Endometrial microvascular endothelial cells (primary cell): ENCODE measurements around the gene UBXN6. TPM values are rescaled to one million over a fixed set of nuclear protein-coding genes. Genes with fewer than 3 reads are reported as not detected.

Experiments
- in situ Hi-C: cut with HindIII; loops from 2 replicates; pipeline ENCODE4 v1.10.0; 2017; ENCODE audit warnings: low sequenced_read_pairs, low pct_unique_long_range_greater_than_20kb; ENCODE audit errors: inconsistent ontology term
- total RNA-seq: library from RNA; depleted of rRNA; stranded (reverse); fragments of >200 nt; gene quantifications from one replicate; pipeline ENCODE4 v1.2.3, GENCODE V29; 2015; ENCODE audit errors: inconsistent ontology term

UBXN6 gene
- total RNA-seq, result 125 TPM

- in situ Hi-C loops, result no loop called here
Observed at GRCh38 chr19:4457654-4458395, at the start of gene UBXN6. TSS of gene UBXN6 (minus strand) at chr19:4457794. CDS start at chr19:4457697, 97 bp downstream.

GRCh38 chr19:4507150-4507452 lies 49.5 kb upstream of the UBXN6 start:
- in situ Hi-C loops, result no loop called here

GRCh38 chr19:4506449-4507149 lies 49.0 kb upstream of the UBXN6 start:
- in situ Hi-C loops, result no loop called here

GRCh38 chr19:4505570-4506448 lies 48.2 kb upstream of the UBXN6 start:
- in situ Hi-C loops, result no loop called here

- in situ Hi-C loops, result no loop called here
Observed at GRCh38 chr19:4504891-4505569, 47.4 kb upstream of the UBXN6 start.

GRCh38 chr19:4504297-4504701 lies 46.7 kb upstream of the UBXN6 start:
- in situ Hi-C loops, result no loop called here

- in situ Hi-C loops, result no loop called here
Observed at GRCh38 chr19:4503825-4504170, 46.2 kb upstream of the UBXN6 start.

- in situ Hi-C loops, result no loop called here
Observed at GRCh38 chr19:4503132-4503824, 45.7 kb upstream of the UBXN6 start.

- in situ Hi-C loops, result no loop called here
Observed at GRCh38 chr19:4502282-4503131, 44.9 kb upstream of the UBXN6 start.

GRCh38 chr19:4501691-4502090 lies 44.1 kb upstream of the UBXN6 start:
- in situ Hi-C loops, result no loop called here

- in situ Hi-C loops, result no loop called here
Observed at GRCh38 chr19:4500841-4501591, 43.4 kb upstream of the UBXN6 start.

GRCh38 chr19:4499855-4500254 lies 42.3 kb upstream of the UBXN6 start:
- in situ Hi-C loops, result no loop called here

- in situ Hi-C loops, result no loop called here
Observed at GRCh38 chr19:4499318-4499717, 41.7 kb upstream of the UBXN6 start.

- in situ Hi-C loops, result no loop called here
Observed at GRCh38 chr19:4498694-4499093, 41.1 kb upstream of the UBXN6 start.

- in situ Hi-C loops, result no loop called here
Observed at GRCh38 chr19:4497770-4498389, 40.3 kb upstream of the UBXN6 start.

- in situ Hi-C loops, result no loop called here
Observed at GRCh38 chr19:4496304-4496703, 38.7 kb upstream of the UBXN6 start.

GRCh38 chr19:4495471-4495870 lies 37.9 kb upstream of the UBXN6 start:
- in situ Hi-C loops, result no loop called here
